SKM-1 treated with dmso at 0.1 percent for 144 hours (cell line): ENCODE measurements around the gene CD59.
"Not testable (repeated sequence)": the region's sequence is repeated elsewhere in the genome, so short reads cannot be mapped to it uniquely, and the experiment has no call there.

Experiments used
- DNase-seq: peaks from one replicate; lab custom pipeline; 2025; ENCODE audit not compliant: unreplicated experiment; lab: John Stamatoyannopoulos, UW

The CD59 gene

DNA sequence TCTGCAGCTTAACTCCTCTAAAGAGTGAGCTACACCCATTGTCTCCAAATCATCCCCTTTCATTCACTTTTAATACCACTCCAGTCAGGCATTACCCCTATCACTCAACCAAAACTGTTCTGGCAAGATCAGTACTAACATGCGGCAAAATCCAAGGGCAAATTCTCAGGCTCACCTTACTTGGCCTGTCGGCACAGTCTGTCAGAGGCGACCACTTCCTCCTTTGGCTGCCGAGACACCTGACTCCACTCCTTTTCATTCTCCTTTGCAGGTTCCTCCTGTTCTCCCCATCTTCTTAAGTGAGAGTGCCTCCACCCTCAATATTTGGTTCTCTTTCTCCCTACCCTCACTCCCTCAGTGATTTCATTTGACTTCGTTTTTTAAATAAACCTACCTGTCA lies 39.8 kb downstream of the CD59 start:
- peak; percentile 11 for DNase-seq

DNA sequence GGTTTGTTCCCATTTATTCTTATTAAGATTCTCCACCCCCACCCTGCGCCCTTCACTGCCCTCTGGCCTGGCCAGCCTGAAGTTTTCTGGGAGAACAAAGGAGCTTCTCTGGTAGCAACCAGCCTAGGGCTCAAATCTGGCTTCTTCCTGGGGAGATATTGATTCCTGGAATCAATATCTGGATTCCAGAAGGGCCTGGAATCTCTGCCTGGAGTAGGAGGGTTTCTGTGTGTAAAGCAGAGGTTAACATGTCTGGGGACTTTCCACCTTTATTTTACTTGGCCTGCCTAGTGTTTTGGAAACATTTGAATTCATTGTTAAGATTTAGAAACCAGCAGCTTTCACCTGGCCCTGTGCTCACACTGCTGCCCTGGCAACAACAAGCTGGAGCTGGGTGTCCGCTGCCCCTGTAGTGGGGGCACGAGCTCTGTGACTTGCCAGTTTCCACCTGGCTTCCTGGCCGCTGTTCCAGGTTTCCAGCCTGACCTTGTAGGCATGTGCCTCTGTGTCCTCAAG lies 41.1 kb downstream of the CD59 start:
- DNase-seq = no peak

DNA sequence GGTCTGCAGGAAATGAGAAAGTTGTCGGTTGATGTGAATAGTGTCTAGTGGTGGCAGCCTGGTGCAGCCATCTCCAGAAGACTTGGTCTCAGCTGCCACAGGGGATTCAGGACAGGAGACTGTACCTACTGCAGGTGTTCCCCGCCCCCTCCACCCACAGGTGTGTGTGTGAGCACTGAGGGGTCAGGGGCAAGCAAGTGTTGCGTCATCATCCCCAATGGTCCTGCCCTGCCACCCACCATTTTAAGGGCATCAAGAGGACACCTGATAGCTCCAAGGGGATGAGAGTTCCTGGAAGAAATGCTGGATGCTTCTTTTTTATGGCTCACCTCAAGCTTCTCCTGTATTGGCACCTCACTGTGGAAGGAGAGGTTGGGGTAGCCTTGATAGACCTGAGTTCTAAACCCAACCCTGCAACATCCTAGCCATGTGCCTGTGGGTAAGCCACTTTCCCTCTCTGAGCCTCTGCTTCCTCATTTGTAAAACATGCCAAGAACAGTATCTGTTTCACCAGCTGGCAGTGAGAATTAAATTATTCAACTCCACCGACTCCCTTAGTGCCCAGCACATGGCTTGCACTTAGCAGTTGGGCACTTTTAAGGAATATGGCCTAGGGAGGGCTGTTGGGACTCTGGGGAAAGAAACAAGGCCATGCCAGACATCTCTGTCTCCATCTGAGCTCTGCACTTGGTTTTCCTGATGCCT lies 41.7 kb downstream of the CD59 start:
- peak; percentile 40 for DNase-seq

DNA sequence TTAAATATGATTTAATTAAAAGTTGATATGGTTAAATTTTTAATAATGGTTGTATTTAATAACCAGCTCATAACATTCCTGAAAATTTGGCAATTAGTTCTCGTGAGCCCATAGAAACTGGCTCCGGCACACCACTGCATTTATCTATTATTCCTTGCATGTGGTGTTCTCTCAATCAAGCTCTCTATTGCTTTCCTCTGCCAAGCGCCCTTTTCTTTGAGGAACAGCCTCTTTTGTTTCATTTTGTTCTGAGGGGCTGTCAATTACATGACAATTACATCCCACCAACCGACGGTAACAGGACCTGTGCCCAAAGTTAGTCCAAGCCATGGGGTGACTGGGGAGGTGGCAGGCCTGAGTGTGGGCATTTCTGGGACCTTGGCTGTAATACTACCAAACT lies 43.7 kb downstream of the CD59 start:
- DNase-seq = no peak

DNA sequence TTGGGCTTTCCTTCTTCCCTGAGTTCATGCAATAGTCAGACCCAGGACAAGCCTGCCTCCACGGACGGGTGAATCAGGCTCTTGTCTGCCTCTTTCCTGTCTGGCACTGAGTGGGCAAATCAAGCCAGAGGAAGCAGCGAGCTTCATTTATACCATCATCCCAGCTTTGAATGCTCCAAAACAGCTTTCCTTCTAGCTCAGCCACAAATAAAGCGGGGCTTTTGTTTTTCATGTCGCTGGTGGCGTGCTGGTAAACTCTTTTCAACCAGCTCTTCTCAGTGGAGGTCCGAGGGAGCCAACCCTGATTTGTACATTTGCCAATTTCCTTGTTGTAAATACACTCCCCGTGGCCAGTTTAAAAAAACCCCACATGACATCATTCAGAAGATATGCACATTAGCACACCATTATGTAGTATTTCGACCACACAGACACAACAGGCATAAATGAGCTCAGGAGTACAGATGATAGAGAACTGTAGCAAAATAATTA lies 44.2 kb downstream of the CD59 start:
- no peak for DNase-seq

DNA sequence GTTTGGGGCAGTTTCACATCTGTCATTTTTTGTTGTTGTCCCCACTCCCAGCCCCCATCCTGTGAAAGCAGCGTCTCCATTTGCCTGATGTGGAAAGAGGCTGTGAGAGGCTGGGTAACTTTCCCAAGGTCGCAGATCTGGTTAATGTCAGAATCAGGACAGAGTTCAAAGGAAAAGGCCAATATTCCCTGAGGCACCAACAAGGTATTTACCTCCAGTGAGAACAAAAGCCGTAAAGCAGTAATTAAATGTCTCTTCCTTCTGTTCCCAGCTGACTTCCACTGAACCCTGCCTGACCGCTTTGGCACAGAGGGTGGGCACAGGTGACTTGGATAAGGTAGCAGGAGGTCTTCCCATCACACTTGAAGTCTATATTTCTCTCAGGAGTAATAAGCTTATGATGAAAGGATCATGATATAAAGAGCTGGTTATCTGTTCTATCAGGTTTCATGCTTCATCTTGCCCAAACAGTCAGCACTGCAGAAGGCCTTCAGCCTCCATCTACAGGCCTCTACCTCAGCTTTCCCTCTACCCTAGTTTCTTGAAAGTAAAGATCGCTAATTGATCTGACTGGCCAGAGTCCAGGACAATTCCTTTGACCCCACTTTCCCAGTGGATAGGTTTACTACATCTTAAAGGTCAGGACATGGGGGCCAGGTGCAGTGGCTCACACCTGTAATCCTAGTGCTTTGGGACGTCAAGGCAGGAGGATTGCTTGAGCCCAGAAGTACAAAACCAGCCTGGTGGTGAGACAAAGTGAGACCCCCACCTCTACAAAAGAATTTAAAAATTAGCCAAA lies 45.0 kb downstream of the CD59 start:
- DNase-seq = no peak

DNA sequence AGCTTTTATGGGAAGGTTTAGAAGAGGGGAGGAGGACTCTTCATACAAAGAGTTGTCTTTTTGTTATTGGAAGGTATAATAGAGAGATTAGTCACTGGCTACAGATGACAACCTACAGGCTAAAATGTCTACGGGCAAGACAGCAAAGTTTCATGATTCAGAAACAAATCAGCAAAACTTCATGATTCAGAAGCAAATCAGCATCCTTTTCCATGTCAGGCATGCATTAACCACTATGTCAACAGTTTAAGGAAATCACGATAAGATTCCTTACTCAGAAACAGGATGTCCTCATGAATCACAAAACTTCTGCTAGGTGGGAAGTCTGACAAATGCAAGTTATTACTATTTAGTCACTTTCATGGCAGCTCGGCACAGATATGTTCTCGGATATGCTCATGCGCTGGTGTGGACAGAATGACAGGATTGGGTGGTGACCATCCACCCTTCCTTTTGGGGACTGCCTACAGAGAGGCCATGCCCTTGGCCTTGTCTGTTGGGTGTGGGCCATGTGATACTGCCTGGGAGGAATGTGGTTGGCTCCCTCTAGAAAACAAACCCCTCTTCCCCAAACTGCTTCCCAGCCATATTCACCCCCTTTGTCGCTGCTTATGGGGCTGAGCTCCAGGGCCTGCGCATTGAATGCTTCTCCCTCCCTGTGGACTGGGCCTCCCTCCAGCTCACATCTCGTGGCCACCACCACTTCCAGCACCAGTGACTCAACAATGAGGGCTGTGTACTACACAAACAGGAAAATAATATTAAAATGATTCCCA lies 45.7 kb downstream of the CD59 start:
- DNase-seq = no peak

DNA sequence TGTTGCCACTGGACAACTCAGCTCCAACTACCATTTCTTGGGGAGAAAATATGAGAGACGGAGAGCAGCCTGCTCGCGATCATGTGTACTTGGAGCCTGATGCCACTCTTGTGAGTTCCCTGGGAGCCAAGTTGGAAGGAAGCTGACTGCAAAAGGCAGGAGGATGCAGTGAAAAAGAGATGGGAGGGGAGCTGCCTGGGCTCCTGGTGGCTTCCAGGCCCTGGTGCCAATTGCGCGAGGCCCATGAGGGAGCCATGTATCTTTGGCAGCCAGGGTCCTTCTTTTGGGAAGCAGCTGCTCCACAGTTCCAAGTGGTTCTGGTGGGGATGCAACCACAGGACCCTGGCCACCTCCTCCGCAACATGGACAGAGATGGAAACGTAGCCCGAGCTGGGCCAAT lies 46.7 kb downstream of the CD59 start:
- DNase-seq = no peak

DNA sequence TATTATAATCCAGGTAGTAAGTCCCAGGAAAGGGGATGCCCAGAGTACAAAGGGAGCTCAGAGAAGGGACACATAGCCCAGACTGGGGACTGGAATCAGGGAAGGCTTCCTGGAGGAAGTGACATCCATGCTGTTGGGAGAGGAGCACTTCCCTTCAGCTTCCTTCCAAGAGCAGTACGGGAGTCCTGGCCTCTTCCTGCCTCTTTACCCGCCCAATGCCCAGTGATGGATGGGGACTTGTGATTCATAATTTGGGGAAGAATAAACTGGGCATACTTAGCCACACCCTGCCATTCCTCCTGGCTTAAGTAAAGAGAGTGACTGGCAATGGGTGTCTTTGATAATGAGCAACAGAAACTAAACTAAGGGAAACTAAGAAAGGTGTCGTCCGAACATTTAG lies 47.1 kb downstream of the CD59 start:
- no peak for DNase-seq

DNA sequence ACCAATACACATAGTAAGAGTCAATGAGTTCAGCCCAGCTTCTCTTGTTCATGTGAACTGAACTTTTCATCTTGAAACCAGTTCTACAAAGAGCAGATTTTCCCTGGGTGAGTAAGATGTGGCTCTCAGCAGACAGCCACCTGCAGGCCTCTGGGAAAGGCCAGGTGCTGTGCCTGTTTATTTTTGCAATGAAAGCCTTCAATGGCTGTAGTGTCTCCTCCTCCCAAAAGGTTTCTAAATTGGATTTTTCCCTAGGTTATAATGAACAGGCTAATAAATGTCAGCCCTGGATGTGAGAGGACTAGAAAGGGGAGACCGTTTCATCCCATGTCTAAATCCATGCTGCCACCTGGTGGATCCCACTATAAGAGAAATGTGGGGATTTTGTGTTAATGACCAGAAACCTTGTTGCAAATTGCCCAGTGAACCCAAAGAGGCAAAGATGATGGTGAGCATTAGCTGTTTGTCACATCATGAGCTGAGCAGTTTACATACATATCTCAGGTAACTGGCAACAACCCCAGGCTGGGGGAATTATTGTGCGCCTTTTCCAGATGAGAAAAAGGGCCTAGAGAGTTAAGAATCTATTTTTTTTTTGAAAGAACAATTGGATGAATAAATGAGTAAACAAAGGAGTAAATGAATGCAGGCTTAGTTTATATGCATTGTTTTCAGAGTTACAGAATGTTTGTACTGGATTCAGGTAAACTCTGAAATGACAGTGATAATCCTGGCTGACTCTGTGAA lies 48.3 kb downstream of the CD59 start:
- no peak for DNase-seq

DNA sequence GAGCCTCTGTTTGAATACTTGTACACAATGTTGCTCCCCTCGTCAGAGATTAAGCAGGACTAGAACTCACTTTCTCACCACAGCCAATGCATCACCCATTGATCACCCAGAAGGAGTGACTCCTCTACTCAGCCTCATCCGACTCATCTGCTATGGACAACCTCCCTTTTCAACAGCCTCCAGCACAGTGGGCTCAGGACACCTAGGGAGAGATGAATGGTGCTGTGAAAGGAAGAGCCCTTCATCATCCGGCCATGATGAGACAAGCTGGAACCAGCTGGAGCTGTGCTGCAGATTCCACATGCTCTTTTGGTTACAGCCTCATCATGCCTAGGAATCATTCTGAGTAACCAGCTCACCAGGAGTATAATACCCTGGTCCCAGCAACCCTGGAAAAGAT lies 51.1 kb downstream of the CD59 start:
- DNase-seq = no peak

DNA sequence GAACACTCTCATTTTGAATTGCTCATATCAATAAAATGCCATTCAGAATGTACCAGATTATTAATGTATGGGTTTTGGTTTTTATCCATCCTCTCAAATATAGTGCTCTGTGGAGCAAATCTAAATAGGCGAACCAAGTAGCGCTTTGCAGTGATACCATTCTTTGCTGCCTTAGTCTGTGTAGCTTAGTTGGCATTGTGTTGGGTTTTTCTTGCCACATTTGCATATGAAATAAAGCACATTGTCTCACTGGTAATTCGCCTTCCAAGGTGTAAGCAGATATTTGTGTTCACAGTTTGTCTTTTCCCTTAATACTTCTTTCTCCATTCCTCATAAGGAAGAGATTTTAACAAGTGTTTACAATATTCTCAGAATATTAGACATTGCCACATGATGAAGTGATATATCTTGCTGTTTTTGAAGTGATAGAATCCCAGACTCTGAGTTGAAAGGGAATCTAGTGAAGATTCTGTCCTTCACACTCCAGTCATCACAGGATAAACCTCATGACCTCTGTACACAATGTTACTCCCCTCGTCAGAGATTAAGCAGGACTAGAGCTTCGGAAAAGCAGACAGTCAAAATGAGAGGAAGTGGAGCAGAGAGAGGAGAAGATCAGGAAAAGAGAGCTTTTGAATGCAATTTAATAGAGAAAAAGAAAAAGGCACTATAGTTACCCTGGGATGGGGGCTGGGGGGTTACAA lies 52.1 kb downstream of the CD59 start:
- DNase-seq = no peak

DNA sequence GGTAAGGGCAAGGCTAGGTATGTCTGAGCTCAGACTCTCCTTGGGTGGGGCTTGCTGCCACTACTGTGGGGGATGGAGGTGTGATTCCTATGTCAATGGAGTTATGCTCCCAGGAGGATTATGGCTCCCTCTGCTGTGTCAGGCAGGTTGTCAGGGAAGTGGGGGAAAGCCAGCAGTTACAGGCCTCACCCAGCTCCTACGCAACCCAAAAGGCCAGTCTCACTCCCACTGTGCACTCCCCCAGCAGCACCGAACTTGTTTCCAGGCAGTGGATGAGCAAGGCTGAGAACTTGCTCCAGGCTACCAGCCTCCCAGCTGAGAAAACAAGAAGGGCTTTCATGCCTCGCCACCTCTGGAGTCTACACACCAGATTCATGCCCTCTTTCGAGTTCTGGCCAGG lies 53.8 kb downstream of the CD59 start:
- DNase-seq = no peak

DNA sequence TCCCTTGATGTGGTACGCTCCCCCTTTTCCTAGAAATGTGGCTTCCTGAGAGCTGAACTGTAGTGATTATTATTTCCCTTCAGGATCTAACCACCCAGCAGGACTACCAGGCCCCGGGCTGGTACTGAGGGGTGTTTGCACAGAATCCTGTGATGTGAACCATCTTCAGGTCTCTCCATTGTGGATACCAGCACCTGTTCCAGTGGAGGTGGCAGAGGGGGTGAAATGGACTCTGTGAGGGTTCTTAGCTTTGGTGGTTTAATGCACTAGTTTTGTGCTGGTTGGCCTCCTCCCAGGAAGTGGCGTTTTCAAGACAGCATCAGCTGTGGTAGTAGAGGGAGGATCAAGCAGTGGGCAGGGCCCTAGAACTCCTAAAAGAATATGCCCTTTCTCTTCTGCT lies 54.2 kb downstream of the CD59 start:
- no peak for DNase-seq

DNA sequence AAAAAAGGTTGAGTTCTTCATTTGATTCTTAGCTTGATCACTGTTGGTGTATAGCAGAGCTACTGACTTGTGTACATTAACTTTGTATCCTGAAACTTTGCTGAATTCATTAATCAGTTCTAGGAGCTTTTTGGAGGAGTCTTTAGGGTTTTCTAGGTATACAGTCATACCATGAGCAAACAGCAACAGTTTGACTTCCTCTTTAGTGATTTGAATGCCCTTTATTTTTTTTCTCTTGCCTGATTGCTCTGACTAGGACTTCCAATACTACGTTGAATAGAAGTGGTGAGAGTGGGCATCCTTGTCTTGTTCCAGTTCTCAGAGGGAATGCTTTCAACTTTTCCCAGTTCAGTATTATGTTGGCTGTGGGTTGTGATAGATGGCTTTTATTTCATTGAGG lies 57.6 kb downstream of the CD59 start:
- DNase-seq = not testable (repeated sequence)

DNA sequence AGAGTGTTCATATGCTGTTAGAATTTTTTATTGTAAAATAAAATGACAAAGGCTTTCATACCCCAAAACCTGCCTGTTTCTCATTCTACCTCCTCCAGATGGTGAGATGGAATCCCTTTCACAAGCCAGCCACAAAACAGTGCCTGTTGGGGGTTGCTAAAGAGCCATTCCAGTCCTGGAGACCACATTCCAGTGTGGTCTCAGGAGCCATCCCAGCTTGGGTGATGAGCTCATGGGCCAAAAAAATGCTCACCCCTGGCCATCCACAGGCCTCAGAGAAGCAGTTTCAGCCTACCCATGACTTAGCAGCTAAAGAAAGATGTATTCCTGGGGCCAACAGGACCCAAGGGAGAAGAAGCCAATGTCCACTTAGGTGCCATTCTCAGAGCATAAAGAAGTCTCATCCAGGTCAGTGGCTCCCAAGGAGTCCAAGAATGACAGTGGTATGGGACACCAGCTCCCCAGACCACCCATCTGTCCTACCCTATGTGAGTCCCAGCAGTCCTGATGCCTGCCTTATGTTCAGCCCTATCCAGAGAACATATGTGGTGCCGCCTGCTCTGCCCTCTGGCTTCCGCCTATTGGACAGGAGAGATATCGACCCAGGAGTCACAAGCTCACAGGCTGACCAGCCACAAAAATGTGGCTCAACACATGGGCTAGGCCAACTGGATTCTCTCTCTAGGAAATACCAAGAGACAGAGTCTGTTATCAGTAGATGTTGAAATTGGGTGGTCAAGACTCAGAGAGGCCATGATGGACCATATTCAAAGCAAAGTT lies 62.0 kb downstream of the CD59 start:
- no peak for DNase-seq

DNA sequence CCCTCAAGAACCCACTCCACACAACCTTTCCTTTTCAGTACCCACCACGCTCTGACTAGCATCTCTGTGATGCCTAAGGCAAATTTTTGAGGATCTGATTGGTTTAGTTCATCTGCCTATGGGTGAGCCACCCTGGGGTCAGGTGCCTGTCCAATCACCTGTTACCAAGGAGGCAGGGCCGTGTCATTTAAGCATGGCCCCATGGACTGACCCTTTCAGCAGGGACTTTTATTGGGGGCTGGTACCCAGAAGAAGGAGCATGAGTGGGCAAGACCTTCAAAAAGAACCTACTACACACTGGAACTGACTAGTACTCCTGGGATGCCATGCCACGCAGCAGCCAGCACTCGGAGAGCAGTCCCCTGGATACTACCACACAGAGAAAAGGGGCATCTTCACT lies 64.0 kb downstream of the CD59 start:
- no peak for DNase-seq

DNA sequence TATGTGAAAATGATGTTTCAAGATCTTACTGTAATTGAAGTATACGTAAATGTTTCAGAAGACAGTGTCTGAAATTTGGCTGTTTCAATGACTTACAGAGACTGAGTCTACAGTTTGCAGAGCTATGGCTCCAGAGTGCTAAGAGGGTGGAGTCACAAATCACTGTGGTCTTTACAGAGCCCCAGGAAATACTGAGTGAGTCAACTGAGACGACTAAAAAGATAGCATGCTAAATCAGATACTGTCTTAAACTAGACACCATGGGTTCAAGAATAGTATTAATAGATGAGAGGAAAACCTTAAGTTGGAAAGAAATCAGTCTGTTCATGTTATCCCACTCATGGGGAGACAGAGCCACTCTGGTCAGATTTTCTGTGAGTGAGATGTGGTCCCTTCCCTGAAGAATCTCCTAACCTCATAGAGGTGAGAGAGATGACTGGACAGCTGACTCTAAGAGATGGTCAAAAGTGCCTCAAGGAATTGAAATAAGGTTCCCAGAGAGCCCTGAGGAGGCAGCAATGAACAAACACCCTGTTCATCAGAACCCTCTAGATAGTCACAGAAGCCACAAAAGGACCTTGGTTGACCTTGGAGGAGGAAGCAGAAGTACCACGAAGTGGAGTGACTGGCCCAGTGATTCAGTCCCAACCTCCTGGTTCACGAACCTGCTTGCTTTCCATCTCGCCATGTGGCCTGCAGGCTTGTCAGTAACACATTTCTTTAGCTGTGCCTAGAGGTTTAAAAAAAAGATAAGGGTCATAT lies 65.8 kb downstream of the CD59 start:
- DNase-seq = no peak
